ENCODE measurements around the gene MAD1L1. TPM values are rescaled to one million over a fixed set of nuclear protein-coding genes. Genes with fewer than 3 reads are reported as not detected.

MAD1L1 gene
- total and polyA plus RNA-seq, 11 donors: 11.1 to 29.7 (median 20.9) TPM

GRCh38 chr7:1848013-1848640 is 384.6 kb downstream of the MAD1L1 start:
- ATAC-seq (no peak), DNase-seq (peak in 1 of 5 donors; percentile 40)
- H3K4me3 ChIP-seq: no peak overlapping the region
- 75 to 90% (median 85%) methylated on average over 17 to 23 of the region's 23 CpGs for WGBS, 4 donors
- intact Hi-C loops (cut with DNase I): no loop called here
- TF ChIP-seq CTCF (IDR thresholded peaks at IDR 0.05) (no peak), POLR2A (IDR thresholded peaks at IDR 0.05) (no peak)
- no peak overlapping the region for H3K27ac ChIP-seq
- H3K27me3 ChIP-seq: no peaks in the 10 kb centered on the region
- no peaks in the 10 kb centered on the region for H3K9me3 ChIP-seq
- H3K4me1 ChIP-seq: no peaks in the 10 kb centered on the region
- H3K36me3 ChIP-seq: no peaks in the 10 kb centered on the region

GRCh38 chr7:1847260-1848001 is 385.3 kb downstream of the MAD1L1 start:
- intact Hi-C loops (cut with DNase I): no loop called here
- DNase-seq (peak in 3 of 5 donors; percentile 17 to 55 (median 23)), ATAC-seq (no peak)
- Histone ChIP-seq H3K4me1 (no peaks in the 10 kb centered on the region), H3K4me3 (no peak overlapping the region), H3K27me3 (no peaks in the 10 kb centered on the region), H3K36me3 (no peaks in the 10 kb centered on the region), H3K9me3 (no peaks in the 10 kb centered on the region), H3K27ac (no peak overlapping the region)
- 93 to 96% (median 95%) methylated on average over 25 to 30 of the region's 30 CpGs for WGBS, 4 donors
- TF ChIP-seq CTCF (IDR thresholded peaks at IDR 0.05): no peak
- no peak for TF ChIP-seq POLR2A (IDR thresholded peaks at IDR 0.05)

GRCh38 chr7:1846331-1847065 is 386.2 kb downstream of the MAD1L1 start:
- intact Hi-C loops (cut with DNase I): no loop called here
- H3K4me1 ChIP-seq: no peaks in the 10 kb centered on the region
- DNase-seq: peak in 1 of 5 donors; percentile 50
- H3K4me3 ChIP-seq: no peak overlapping the region
- WGBS, 4 donors: 92 to 97% (median 94%) methylated on average over 28 to 29 of the region's 29 CpGs
- no peak for ATAC-seq
- no peak overlapping the region for H3K27ac ChIP-seq
- TF ChIP-seq CTCF (IDR thresholded peaks at IDR 0.05): no peak
- no peak for TF ChIP-seq POLR2A (IDR thresholded peaks at IDR 0.05)
- H3K27me3 ChIP-seq: no peaks in the 10 kb centered on the region
- no peaks in the 10 kb centered on the region for H3K9me3 ChIP-seq
- H3K36me3 ChIP-seq: no peaks in the 10 kb centered on the region
